ENCODE results near the gene NEO1. TPM values are rescaled to one million over a fixed set of nuclear protein-coding genes. Genes with fewer than 3 reads are reported as not detected.

NEO1 gene
- polyA plus RNA-seq, 4 donors: 8.4 to 162 (median 21.7) TPM

DNA sequence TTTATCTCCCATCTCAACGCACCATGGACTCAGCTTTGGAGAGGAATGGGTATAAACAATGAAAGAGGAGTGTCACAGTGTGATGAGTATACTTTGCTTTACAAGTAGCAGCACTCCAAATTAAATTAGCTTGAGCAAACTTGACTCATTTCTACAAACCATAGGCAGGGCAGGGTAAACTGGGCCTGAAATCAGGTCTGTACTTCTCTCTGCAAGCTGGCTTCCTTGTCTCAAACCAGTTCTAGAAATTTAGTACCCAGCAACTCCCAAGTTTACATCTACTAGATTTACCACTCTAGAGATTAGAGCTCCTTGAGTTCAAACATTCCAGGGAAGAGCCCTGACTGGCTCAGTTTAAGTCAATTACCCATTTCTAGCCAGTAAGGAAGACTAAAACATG, 37.4 kb upstream of the NEO1 start:
- H3K27me3 ChIP-seq (ENCODE audit: control insufficient read depth in 3 of 3, insufficient read depth in 3 of 3, low read length in 3 of 3): no peaks in the 10 kb centered on the region
- no peak overlapping the region for H3K4me3 ChIP-seq (ENCODE audit: low read depth in 1 of 3, low read length in 3 of 3)
- H3K4me1 ChIP-seq (ENCODE audit: control insufficient read depth in 3 of 3, insufficient read depth in 2 of 3, low read depth in 1 of 3, low read length in 2 of 3): no peaks in the 10 kb centered on the region
- 93 to 100% (median 100%) methylated on average over 1 of the region's 1 CpG for WGBS, 3 donors
- no peaks in the 10 kb centered on the region for H3K36me3 ChIP-seq (ENCODE audit: control insufficient read depth in 3 of 3, insufficient read depth in 2 of 3, low read depth in 1 of 3, low read length in 3 of 3)
- DNase-seq: no peak
- no peaks in the 10 kb centered on the region for H3K9me3 ChIP-seq (ENCODE audit: control insufficient read depth in 2 of 2, insufficient read depth in 1 of 2, low read depth in 1 of 2, low read length in 1 of 2)
- FAIRE-seq: no peak
- no peak overlapping the region for H3K27ac ChIP-seq (ENCODE audit: low read depth in 1 of 3, low read length in 2 of 3)

DNA sequence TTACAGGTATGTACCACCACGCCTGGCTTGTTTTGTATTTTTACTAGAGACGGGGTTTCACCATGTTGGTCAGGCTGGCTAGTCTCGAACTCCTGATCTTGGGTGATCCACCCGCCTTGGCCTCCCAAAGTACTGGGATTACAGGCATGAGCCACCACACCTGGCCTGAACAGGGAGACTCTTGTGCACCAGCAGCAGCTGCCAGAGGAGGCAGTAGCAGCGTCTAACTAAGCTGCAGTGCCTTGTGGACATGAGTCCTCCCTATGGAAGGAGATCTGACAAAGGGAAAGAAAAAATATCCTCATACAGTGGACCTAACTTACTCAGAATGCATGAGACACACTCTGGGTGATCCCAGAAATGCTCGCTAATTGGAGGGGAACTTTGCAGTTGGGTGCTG, 36.8 kb upstream of the NEO1 start:
- no peaks in the 10 kb centered on the region for H3K27me3 ChIP-seq (ENCODE audit: control insufficient read depth in 3 of 3, insufficient read depth in 3 of 3, low read length in 3 of 3)
- H3K27ac ChIP-seq (ENCODE audit: low read depth in 1 of 3, low read length in 2 of 3): no peak overlapping the region
- peak in 1 of 2 donors; percentile 15 for DNase-seq
- H3K36me3 ChIP-seq (ENCODE audit: control insufficient read depth in 3 of 3, insufficient read depth in 2 of 3, low read depth in 1 of 3, low read length in 3 of 3): no peaks in the 10 kb centered on the region
- H3K4me3 ChIP-seq (ENCODE audit: low read depth in 1 of 3, low read length in 3 of 3): no peak overlapping the region
- FAIRE-seq: no peak
- H3K4me1 ChIP-seq (ENCODE audit: control insufficient read depth in 3 of 3, insufficient read depth in 2 of 3, low read depth in 1 of 3, low read length in 2 of 3): no peaks in the 10 kb centered on the region
- no peaks in the 10 kb centered on the region for H3K9me3 ChIP-seq (ENCODE audit: control insufficient read depth in 2 of 2, insufficient read depth in 1 of 2, low read depth in 1 of 2, low read length in 1 of 2)
- 82 to 92% (median 89%) methylated on average over 6 of the region's 6 CpGs for WGBS, 3 donors

GRCh38 chr15:73017987-73018386, 34.3 kb upstream of the NEO1 start:
- H3K27ac ChIP-seq (ENCODE audit: low read depth in 1 of 3, low read length in 2 of 3): no peak overlapping the region
- no peaks in the 10 kb centered on the region for H3K36me3 ChIP-seq (ENCODE audit: control insufficient read depth in 3 of 3, insufficient read depth in 2 of 3, low read depth in 1 of 3, low read length in 3 of 3)
- FAIRE-seq (no peak), DNase-seq (no peak)
- no peaks in the 10 kb centered on the region for H3K27me3 ChIP-seq (ENCODE audit: control insufficient read depth in 3 of 3, insufficient read depth in 3 of 3, low read length in 3 of 3)
- peaks cover 0 to 2% (median 0%) of the 10 kb centered on the region in 3 donors for H3K4me1 ChIP-seq (ENCODE audit: control insufficient read depth in 3 of 3, insufficient read depth in 2 of 3, low read depth in 1 of 3, low read length in 2 of 3)
- no peaks in the 10 kb centered on the region for H3K9me3 ChIP-seq (ENCODE audit: control insufficient read depth in 2 of 2, insufficient read depth in 1 of 2, low read depth in 1 of 2, low read length in 1 of 2)
- H3K4me3 ChIP-seq (ENCODE audit: low read depth in 1 of 3, low read length in 3 of 3): no peak overlapping the region
- 83 to 97% (median 88%) methylated on average over 1 of the region's 1 CpG for WGBS, 3 donors

- Histone ChIP-seq H3K4me1 (ENCODE audit: control insufficient read depth in 3 of 3, insufficient read depth in 2 of 3, low read depth in 1 of 3, low read length in 2 of 3) (peaks cover 0 to 2% (median 0%) of the 10 kb centered on the region in 3 donors), H3K4me3 (ENCODE audit: low read depth in 1 of 3, low read length in 3 of 3) (no peak overlapping the region), H3K27ac (ENCODE audit: low read depth in 1 of 3, low read length in 2 of 3) (no peak overlapping the region), H3K36me3 (ENCODE audit: control insufficient read depth in 3 of 3, insufficient read depth in 2 of 3, low read depth in 1 of 3, low read length in 3 of 3) (no peaks in the 10 kb centered on the region), H3K27me3 (ENCODE audit: control insufficient read depth in 3 of 3, insufficient read depth in 3 of 3, low read length in 3 of 3) (no peaks in the 10 kb centered on the region), H3K9me3 (ENCODE audit: control insufficient read depth in 2 of 2, insufficient read depth in 1 of 2, low read depth in 1 of 2, low read length in 1 of 2) (no peaks in the 10 kb centered on the region)
- WGBS, 3 donors: 93 to 94% (median 93%) methylated on average over 3 of the region's 3 CpGs
- DNase-seq: no peak
- no peak for FAIRE-seq
Measured at GRCh38 chr15:73019154-73019553, 33.1 kb upstream of the NEO1 start.

GRCh38 chr15:73019601-73020146, 32.6 kb upstream of the NEO1 start:
- peaks cover 0 to 2% (median 0%) of the 10 kb centered on the region in 3 donors for H3K4me1 ChIP-seq (ENCODE audit: control insufficient read depth in 3 of 3, insufficient read depth in 2 of 3, low read depth in 1 of 3, low read length in 2 of 3)
- FAIRE-seq: no peak
- 52 to 81% (median 81%) methylated on average over 2 of the region's 2 CpGs for WGBS, 3 donors
- H3K36me3 ChIP-seq (ENCODE audit: control insufficient read depth in 3 of 3, insufficient read depth in 2 of 3, low read depth in 1 of 3, low read length in 3 of 3): no peaks in the 10 kb centered on the region
- no peaks in the 10 kb centered on the region for H3K9me3 ChIP-seq (ENCODE audit: control insufficient read depth in 2 of 2, insufficient read depth in 1 of 2, low read depth in 1 of 2, low read length in 1 of 2)
- H3K27me3 ChIP-seq (ENCODE audit: control insufficient read depth in 3 of 3, insufficient read depth in 3 of 3, low read length in 3 of 3): no peaks in the 10 kb centered on the region
- DNase-seq: no peak
- H3K4me3 ChIP-seq (ENCODE audit: low read depth in 1 of 3, low read length in 3 of 3): no peak overlapping the region
- H3K27ac ChIP-seq (ENCODE audit: low read depth in 1 of 3, low read length in 2 of 3): no peak overlapping the region

DNA sequence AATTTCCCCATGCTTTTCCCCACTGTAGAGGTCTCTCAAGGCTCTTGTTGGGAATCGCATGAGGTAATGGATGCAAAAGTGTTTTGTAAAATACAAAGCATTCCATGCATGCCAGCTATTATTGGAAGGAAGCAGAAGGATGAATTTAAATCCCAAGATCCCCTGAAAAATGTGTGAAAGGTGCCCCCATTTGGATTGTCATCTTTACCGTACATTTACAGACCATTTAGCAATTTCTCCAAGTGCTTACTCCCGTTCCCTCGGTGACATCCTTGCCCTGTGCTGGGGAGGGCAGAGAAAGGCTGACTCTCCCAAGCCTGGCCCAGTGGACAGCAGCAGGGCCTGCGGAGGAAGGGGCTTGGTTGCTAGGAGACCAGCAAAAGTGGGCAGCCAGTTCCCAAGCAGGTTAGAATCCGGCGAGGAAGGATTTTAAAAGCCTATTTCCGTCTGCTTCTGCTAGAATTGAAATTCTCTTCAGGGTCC, 31.1 kb upstream of the NEO1 start:
- no peaks in the 10 kb centered on the region for H3K36me3 ChIP-seq (ENCODE audit: control insufficient read depth in 3 of 3, insufficient read depth in 2 of 3, low read depth in 1 of 3, low read length in 3 of 3)
- no peaks in the 10 kb centered on the region for H3K27me3 ChIP-seq (ENCODE audit: control insufficient read depth in 3 of 3, insufficient read depth in 3 of 3, low read length in 3 of 3)
- FAIRE-seq: no peak
- H3K27ac ChIP-seq (ENCODE audit: low read depth in 1 of 3, low read length in 2 of 3): peak overlapping the region in 1 of 3 donors; percentile 6
- H3K9me3 ChIP-seq (ENCODE audit: control insufficient read depth in 2 of 2, insufficient read depth in 1 of 2, low read depth in 1 of 2, low read length in 1 of 2): no peaks in the 10 kb centered on the region
- DNase-seq: no peak
- H3K4me3 ChIP-seq (ENCODE audit: low read depth in 1 of 3, low read length in 3 of 3): no peak overlapping the region
- 53 to 78% (median 67%) methylated on average over 8 of the region's 8 CpGs for WGBS, 3 donors
- H3K4me1 ChIP-seq (ENCODE audit: control insufficient read depth in 3 of 3, insufficient read depth in 2 of 3, low read depth in 1 of 3, low read length in 2 of 3): peaks cover 0 to 4% (median 0%) of the 10 kb centered on the region in 3 donors

GRCh38 chr15:73022161-73022560, 30.1 kb upstream of the NEO1 start:
- Histone ChIP-seq H3K4me3 (ENCODE audit: low read depth in 1 of 3, low read length in 3 of 3) (no peak overlapping the region), H3K4me1 (ENCODE audit: control insufficient read depth in 3 of 3, insufficient read depth in 2 of 3, low read depth in 1 of 3, low read length in 2 of 3) (peaks cover 0 to 13% (median 0%) of the 10 kb centered on the region in 3 donors), H3K27me3 (ENCODE audit: control insufficient read depth in 3 of 3, insufficient read depth in 3 of 3, low read length in 3 of 3) (peaks cover 0 to under 1% (median 0%) of the 10 kb centered on the region in 3 donors), H3K9me3 (ENCODE audit: control insufficient read depth in 2 of 2, insufficient read depth in 1 of 2, low read depth in 1 of 2, low read length in 1 of 2) (no peaks in the 10 kb centered on the region), H3K27ac (ENCODE audit: low read depth in 1 of 3, low read length in 2 of 3) (no peak overlapping the region), H3K36me3 (ENCODE audit: control insufficient read depth in 3 of 3, insufficient read depth in 2 of 3, low read depth in 1 of 3, low read length in 3 of 3) (no peaks in the 10 kb centered on the region)
- no peak for FAIRE-seq
- no peak for DNase-seq
- 67 to 82% (median 78%) methylated on average over 5 of the region's 5 CpGs for WGBS, 3 donors

DNA sequence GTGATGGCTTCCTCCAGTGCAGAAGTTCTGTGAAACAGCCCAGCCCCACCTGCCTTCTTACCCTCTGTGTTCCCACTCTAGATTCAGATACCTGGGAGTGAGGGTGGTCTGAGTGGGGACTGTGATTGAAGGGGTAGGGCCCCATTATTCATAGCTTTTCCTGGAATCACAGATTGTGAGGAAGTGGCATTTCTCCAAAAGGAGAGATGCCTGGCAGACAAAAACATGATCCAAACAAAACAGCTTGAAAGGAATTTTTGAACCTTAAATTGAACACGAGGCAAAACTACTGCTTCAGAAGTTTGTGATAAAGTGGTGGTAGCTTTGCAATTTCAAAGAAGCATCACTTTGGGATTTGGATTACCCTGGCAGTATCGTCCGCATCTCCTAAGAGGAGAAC, 29.2 kb upstream of the NEO1 start:
- 75 to 82% (median 80%) methylated on average over 3 of the region's 3 CpGs for WGBS, 3 donors
- H3K9me3 ChIP-seq (ENCODE audit: control insufficient read depth in 2 of 2, insufficient read depth in 1 of 2, low read depth in 1 of 2, low read length in 1 of 2): no peaks in the 10 kb centered on the region
- FAIRE-seq: no peak
- no peaks in the 10 kb centered on the region for H3K36me3 ChIP-seq (ENCODE audit: control insufficient read depth in 3 of 3, insufficient read depth in 2 of 3, low read depth in 1 of 3, low read length in 3 of 3)
- DNase-seq: no peak
- no peak overlapping the region for H3K4me3 ChIP-seq (ENCODE audit: low read depth in 1 of 3, low read length in 3 of 3)
- peaks cover 0 to 21% (median 2%) of the 10 kb centered on the region in 3 donors for H3K4me1 ChIP-seq (ENCODE audit: control insufficient read depth in 3 of 3, insufficient read depth in 2 of 3, low read depth in 1 of 3, low read length in 2 of 3)
- peaks cover 0 to 2% (median 0%) of the 10 kb centered on the region in 3 donors for H3K27me3 ChIP-seq (ENCODE audit: control insufficient read depth in 3 of 3, insufficient read depth in 3 of 3, low read length in 3 of 3)
- no peak overlapping the region for H3K27ac ChIP-seq (ENCODE audit: low read depth in 1 of 3, low read length in 2 of 3)

DNA sequence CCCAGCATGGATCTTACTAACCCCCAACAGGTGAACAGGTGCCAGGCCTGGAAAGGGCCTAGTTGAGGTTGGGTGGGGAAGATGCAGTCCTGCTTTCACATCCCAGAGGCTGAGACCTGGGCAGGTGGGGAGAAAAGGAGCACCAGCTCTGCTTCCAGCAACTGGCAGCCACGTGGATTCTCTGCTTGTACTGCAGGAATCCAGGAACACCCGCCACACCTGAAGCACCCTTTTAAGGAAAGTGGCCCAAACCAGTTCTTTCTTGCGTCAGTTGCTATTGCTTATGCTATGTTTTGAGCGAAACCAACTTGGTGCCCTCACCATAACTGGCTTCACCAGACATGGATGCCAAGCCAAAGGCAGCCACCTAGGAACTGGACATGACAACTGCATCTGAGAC, 28.1 kb upstream of the NEO1 start:
- no peak overlapping the region for H3K27ac ChIP-seq (ENCODE audit: low read depth in 1 of 3, low read length in 2 of 3)
- H3K9me3 ChIP-seq (ENCODE audit: control insufficient read depth in 2 of 2, insufficient read depth in 1 of 2, low read depth in 1 of 2, low read length in 1 of 2): no peaks in the 10 kb centered on the region
- no peak for FAIRE-seq
- peaks cover 0 to 2% (median 0%) of the 10 kb centered on the region in 3 donors for H3K27me3 ChIP-seq (ENCODE audit: control insufficient read depth in 3 of 3, insufficient read depth in 3 of 3, low read length in 3 of 3)
- no peak for DNase-seq
- H3K4me1 ChIP-seq (ENCODE audit: control insufficient read depth in 3 of 3, insufficient read depth in 2 of 3, low read depth in 1 of 3, low read length in 2 of 3): peaks cover 2 to 31% (median 3%) of the 10 kb centered on the region in 3 donors
- H3K4me3 ChIP-seq (ENCODE audit: low read depth in 1 of 3, low read length in 3 of 3): no peak overlapping the region
- 78 to 94% (median 89%) methylated on average over 4 of the region's 4 CpGs for WGBS, 3 donors
- H3K36me3 ChIP-seq (ENCODE audit: control insufficient read depth in 3 of 3, insufficient read depth in 2 of 3, low read depth in 1 of 3, low read length in 3 of 3): no peaks in the 10 kb centered on the region

All from small intestine (tissue), 7 donors.